ENCODE measurements around the gene SLC25A34.

SLC25A34 gene

DNA sequence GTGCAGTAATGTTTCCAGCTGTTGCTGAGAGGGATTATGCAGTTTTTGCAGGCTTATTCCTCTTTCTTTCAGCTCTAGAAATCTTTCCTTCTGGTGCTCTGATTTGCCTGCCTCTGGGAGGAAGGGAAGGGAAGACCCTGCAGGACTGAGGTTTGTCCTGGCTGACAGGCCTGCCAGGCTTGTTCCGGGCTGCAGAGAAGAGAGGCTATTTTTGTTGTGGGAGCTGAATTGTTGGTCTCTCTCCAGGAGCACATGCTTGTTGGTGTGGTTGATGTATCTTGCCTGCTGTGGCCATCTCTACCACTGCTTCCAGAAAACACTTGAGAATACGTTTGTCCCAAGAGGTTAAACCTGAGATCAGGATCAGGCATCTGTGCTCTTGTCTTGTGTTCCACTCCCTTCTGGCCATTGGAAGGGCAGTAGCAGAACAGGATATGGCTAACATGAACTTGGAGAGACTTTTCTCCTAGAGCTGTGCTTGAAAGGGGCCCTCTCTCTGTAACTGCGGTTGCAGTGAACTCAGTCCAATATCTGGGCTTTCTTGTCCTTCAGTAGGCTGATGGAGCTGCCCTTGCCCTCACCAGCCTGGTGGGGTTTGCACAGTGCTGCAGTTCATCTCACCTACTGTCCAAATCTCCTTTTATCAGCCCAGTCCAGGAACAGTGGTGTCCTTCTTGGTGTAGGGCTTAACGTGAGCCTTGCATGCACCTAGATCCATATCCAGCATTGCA lies 21.5 kb upstream of the SLC25A34 start:
- DNase-seq: no peak

DNA sequence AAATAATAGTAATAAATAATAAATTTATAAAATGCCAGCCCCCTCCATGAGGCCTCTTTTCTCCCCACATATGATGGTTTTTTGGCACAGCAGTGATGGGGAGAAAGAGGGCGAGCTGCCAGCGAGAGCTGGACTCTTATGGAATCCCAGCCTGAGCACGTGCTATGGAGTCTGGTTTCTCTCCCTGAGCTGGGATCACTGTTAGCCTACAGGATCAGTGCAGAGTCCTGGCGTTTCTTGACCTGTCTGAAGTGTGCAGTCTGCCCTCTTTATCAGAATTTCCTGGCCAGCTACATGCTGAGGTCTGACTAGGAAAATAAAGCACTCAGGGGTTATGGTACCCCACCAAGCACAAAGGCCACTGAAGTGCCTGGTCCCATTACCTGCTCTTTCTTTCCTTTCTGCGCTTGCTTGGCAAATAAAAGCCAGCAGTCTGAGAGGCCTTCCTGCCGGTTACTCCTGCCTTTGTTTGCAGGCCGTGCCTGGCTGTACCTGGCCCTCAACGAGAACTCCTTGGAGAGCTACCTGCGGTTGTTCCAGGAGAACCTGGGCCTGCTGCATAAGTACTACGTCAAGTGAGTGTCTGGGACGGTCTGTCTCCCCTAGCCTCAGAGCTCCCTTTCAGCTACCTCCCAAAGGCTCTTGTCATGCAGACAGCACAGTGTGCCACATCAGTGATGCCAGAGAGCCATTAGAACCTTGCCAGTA lies 18.5 kb upstream of the SLC25A34 start:
- no peak for DNase-seq

DNA sequence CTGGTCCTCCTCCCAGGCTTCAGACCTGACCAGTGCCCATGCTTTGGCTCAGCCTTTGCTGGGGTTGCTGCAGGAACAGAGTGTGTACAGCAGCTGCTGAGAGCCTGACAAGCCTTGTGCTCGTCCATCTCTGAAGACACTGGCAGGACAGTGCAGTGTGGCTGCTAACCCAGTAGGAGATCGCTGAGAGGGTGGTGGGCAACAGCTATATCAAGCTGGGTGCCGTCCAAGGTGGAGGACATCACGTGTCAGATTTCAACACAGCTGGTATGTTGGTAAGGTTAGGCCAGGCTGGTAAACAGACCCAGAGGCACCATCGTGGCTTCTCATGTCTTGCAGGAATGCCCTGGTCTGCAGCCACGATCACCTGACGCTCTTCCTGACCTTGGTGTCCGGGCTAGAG lies 17.9 kb upstream of the SLC25A34 start:
- no peak for DNase-seq

DNA sequence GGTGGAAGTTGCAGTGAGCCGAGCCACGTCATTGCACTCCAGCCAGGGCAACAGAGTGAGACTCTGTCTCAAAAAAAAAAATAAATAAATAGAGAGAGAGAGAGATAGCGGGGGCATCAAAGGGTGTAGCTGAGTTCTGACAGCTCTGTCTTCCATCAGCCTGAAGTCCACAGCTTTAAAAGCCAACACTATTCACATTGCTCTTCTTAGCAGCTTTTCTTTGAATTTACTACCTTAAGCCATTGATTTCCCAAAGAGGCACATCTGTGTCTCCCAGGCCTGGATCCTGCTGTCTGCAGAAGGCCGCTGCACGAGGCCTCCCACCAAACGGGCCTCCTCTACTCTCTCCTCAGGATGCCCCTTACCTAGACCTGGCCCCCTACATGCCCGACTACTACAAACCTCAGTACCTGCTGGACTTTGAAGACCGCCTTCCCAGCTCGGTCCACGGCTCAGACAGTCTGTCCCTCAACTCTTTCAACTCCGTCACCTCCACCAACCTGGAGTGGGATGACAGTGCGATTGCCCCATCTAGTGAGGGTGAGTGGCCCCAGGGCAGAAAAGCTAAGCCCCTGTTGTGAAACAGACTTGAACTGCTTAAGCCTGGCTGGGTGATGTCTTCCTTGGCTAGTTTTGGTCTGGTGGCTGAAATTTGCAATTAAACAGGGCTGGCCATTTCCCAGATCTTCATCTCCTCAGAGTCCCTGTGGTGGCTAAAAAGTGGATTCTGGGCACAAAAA lies 16.5 kb upstream of the SLC25A34 start:
- no peak for DNase-seq

DNA sequence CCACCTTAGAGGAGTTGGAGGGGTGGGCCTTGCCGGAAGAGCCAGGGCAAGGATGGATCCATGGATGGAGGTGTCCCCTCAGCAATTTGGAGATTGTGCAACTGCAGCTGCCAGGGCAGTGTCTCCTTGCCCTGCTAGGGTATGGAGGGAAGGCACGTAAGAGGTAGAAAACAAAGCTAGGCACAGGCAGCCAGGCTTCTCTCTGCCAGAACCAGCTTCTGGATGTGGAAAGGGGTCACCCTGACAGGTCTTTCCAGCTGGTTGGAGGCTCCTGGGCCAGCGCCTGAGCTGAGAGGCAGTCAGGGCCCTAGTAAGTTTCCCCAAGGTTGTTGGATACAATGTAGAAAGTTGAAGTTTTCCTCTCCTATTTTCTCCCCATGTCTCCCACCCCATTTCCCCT lies 15.2 kb upstream of the SLC25A34 start:
- DNase-seq: no peak

DNA sequence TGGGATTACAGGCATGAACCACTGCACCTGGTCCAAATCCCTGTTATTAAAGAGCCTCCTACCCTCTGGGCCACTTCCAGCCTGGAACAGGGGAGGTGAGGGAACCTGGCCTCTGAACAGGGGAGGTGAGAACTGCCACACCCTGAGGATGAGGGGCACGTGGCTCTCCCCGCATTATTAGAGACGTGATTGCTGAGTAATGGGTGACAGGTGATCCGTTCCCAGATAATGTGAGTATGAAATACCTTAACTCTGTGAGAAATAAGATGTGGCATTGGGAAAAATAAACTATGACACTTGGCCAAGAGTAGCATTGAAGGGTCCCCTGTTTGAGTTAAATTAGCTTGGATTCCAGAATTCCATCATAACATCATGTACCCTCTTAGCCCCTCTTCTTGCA lies 13.6 kb upstream of the SLC25A34 start:
- no peak for DNase-seq

DNA sequence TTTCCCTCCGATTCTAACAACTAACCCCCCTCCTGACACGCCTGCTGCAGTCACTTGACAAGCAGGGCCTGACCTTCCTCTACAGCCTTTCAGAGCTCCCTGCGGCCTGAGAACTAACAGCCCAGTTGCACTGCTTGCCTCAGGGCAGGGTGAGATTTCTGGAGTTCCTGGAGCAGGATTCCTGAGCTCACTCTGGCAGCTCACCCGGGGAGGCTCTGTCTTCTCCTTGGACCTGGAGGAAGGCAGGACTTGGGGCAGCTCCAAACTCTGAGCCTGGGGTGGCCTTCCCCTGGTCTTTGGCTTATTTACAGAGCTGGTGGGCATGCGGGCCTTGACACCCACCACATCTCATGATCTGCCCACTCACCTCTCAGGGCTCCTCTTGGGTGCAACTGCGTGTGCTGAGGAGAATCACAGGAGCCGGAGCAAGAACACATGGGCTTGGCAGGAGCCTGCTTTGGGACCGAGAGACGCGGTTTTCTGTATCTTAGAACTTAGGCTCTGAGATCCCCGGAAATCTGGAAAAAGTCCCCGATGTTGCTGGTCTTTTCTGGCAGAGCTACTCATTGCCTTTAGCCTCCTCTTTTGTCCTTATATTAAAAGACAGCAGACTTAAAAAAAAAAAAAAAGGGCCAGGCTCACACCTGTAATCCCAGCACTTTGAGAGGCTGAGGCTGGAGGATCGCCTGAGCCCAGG lies 13.1 kb upstream of the SLC25A34 start:
- DNase-seq: no peak

DNA sequence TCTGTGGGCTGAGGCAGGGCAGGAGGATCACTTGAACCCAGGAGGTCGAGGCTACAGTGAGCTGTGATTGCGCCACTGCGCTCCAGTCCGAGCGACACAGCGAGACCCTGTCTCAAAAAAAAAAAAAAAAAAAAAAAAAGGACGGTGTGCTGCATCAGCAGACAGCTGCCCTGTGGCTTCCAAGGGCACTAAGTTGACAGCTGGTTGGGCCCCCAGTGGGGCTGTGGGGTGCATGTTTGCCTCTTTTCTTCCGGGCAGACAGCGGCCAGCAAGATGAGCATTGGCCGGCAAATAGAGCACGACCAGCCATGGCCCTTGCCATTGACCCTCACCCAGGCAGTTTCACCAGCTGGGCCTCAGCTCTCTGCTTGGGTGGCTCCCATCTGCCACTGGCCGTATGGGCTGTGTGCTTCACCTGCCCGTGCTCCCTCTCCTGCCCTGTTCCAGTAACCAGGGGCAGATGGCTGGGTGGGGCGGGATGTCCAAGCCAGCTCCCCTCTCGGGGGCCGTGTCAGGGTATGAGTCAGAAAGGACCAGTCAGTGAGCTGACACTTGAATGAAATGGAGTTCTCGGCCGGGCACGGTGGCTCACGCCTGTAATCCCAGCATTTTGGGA lies 12.3 kb upstream of the SLC25A34 start:
- DNase-seq: no peak

DNA sequence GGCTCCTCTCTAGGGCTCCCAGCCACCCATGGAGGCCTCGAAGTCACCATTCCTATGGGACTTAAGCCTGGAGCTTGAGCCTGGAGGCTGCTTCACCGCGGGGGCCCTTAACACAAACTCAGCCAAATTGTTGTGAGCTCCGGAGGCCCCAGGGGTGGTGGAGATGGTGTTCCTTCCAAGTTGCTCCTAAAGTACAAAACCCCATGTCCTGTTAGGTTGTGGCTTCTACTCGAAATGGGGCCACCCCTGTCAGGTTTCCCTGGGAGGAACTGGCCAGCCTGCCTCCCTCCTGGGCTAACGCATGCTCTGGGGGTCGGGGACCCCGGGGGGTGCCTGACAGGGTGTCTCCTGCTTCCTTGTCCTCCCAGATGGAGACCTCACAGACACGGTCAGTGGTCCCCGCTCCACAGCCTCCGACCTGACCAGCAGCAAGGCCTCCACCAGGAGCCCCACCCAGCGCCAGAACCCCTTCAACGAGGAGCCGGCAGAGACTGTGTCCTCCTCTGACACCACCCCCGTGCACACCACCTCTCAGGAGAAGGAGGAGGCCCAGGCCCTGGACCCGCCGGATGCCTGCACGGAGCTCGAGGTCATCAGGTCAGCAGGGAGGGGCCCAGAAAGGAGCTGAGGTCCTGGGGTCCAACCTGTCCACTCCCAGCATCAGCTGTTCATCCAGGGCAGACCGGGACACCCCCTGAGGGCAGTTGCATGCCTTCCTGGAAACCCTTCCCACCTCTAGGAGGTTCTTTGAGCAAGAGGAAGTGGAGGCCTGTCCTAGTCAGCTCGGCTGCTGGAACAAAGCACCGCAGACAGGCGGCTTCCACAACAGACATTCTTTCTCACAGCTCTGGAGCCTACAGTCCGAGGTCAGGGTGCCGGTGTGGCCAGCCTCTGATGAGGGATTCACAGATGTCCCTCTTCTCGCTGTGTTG lies 10.8 kb upstream of the SLC25A34 start:
- no peak for DNase-seq

DNA sequence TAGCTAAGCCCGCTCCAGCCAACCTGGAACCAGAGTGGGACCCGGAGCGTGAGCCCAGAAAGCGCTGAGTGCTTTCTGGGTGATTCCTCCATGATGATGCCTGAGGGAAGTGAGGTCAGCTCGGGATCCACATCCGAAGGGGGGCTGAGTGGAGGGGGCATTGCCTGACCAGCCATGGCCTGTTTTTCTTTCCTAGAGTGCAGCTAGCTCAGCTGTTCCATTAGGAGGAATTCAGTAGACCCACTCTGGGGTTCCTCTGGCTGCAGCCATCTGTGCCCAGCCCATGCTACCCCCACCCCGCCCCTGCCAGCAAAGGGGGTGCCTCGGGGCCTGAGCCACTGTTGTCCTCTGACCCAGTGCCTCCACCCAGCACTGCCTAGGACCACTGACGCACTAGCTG lies 9.6 kb upstream of the SLC25A34 start:
- no peak for DNase-seq

DNA sequence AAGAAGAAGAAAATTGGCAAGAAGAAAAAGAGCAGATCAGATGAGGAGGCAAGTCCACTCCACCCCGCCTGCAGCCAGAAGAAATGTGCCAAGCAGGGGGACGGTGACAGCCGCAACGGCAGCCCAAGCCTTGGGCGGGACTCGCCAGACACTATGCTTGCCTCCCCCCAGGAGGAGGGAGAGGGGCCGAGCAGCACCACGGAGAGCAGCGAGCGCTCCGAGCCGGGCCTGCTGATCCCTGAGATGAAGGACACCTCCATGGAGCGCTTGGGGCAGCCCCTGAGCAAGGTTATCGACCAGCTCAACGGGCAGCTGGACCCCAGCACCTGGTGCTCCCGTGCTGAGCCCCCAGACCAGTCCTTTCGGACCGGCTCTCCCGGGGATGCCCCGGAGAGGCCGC lies 9.0 kb upstream of the SLC25A34 start:
- no peak for DNase-seq

DNA sequence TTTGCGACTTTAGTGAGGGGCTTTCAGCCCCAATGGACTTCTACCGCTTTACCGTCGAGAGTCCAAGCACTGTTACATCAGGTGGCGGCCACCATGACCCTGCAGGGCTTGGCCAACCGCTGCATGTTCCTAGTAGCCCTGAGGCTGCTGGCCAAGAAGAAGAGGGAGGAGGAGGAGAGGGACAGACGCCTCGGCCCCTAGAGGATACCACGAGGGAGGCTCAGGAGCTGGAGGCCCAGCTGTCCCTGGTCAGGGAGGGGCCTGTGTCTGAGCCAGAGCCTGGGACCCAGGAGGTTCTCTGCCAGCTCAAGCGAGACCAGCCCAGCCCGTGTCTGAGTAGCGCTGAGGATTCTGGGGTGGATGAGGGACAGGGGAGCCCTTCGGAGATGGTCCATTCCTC lies 8.6 kb upstream of the SLC25A34 start:
- no peak for DNase-seq

DNA sequence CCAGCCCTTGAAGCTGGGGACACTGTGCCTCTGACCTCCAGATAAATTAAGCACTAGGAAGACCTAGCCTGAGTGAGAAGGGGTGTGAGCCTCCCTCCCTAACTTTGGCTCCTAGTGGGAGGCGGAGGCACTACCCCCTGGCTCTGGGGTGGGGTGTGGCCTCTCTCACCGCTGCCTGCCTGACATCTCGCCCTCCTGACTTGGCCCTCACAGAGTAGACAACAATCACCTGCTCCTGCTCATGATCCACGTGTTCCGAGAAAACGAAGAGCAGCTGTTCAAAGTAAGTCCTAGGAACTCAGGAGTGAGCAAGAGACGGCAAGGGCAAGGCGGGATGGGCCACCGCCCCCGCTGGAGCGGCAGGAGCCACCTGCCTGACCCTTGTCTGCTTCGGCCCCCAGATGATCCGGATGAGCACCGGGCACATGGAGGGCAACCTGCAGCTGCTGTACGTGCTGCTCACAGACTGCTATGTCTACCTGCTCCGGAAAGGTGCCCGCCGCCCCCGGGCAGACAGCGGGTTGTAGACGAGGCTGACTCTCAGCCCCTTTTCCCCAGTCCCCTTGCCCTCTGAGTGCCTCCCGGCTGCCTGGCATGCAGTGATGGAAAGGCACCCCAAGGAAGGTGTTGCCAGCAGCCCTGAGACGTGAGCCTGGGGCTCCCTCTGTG lies 8.1 kb upstream of the SLC25A34 start:
- DNase-seq: no peak

DNA sequence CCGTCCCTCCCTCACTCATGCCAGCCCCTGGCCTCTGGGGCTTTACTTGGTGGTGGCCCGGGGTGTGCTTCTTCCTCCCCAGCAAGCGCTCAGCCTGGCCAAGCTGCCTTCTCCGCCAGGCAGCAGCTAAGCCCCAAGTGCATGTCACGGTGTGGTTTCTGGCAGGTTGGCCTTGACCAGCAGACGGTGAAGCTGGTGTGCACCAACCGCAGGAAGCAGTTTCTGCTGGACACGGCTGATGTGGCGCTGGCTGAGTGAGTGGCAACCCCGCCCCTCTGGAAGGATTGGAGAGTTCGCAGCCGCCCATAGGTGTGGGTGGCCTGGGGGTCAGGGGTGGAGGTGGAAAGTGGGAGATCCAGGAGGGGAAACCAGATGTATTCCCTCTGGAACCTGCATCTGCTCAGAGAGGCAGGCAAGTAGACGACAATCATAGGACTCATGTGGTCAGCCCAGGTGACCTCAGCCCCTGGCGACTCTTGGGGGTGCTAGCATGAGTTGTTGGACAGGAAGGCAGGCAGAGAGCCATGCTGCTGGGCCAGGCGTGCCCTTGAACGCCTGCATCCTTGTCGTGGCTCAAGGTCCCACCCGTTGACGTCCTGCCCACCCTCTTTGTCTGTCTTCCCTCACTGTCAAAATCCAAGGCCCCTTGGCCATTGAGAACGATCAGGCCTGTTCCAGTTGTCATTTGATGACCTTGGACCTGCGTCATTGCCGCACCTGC lies 7.0 kb upstream of the SLC25A34 start:
- DNase-seq: no peak

DNA sequence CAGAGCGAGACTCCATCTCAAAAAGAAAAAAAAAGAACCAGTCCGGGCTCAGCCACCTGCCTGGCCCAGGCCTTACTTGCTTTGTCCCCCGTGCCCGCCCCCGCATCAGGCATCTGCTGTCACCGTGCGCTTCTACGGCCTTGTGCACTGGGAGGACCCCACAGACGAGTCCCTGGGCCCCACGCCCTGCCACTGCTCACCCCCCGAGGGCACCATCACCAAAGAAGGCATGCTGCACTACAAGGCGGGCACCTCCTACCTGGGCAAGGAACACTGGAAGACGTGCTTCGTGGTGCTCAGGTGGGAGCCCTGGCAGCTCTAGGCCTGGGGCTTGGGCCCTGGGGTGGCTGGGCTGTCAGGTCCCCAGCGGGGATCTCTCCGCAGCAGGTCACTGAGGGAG lies 5.6 kb upstream of the SLC25A34 start:
- DNase-seq: no peak

DNA sequence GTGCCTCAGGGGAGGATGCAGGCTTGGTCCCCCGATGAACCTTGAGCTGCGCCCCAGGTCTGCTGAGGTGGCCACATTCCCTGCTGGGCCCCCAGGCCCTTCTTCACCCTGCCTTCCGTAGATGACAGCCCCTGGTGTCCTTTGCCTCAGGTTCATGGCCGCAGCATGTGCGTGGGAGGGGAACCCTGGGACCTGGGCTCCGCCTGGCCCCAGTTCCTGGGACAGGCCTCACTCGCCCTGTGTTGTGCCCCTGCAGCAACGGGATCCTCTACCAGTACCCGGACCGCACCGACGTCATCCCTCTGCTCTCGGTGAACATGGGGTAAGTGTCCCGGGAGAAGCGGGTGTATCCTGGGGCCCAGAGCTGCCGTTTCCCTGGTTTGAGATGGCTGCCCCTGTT lies 5.1 kb upstream of the SLC25A34 start:
- DNase-seq: no peak

DNA sequence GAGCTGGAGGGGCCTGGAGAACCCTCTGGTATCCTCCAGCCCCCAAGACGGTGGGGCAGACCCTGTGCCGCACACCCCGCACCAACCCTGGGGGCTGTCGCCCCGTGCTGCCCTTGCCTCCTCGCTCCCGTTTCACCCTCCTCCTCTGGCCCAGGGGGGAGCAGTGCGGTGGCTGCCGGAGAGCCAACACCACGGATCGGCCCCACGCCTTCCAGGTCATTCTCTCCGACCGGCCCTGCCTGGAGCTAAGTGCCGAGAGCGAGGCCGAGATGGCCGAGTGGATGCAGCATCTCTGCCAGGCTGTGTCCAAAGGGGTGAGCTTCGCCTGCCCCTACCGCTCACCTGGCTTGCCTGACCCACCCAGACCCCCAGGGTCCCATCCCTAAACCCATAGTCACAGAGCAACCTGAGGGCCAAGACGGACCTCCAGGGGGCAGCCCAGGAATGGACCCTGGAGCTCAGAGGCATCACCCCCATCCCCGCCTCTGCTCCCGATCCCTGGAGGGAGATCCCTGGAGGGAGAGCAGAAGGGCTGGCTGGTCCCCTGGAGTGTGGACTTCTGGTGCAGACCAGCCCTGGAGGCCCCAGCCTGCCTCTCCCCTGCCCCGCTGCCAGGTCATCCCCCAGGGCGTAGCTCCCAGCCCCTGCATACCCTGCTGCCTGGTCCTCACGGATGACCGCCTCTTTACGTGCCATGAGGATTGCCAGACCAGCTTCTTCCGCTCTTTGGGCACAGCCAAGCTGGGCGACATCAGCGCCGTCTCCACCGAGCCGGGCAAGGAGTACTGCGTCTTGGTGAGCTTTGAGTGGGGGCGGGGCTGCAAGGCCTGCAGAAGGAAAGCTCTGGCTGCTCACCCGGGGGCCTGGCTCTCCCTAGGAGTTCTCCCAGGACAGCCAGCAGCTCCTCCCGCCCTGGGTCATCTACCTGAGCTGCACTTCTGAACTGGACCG lies 4.0 kb upstream of the SLC25A34 start:
- DNase-seq: no peak

DNA sequence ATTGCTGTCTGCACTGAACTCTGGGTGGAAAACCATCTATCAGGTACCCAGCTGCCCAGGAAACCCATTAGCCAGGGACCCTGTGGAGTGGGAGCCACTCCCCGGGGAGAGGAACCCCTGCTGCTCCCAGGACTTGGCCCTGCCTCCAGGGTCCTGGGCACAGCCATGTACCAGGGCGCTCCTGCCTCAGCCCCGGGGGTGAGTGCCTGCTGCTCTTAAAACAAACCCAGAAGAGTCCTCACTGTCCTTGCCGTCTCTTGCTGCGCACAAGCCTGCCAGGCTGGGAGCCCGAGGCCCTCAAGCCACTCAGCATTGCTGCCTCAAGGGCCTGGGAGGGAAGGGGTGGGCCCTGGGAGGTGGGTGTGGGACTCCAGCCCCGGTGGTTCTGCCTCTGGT lies 3.4 kb upstream of the SLC25A34 start:
- DNase-seq: no peak

DNA sequence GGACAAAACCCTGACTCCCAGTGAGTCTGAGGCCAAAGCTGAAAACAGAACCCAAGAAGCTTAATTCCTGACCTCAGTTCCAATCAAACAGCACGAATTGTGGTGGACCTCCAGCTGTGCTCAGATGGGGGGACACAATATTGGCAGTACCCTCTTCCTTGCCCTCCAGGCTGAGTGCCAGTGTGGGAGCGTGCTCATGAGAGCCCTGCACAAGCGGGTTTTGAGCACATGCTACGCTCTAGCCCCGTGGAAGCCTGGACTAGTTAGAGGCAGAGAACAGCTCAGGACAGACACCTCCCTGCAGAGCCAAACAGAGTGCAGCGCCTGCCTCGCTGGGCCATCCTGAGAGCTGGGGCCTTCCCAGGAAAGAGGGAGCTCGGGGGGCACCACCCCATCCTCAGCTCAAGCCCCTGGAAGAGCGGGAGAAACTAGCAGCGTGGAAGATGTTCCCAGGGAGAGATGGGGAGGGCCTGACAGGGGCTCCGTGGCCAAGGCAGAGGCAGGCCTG lies 2.8 kb upstream of the SLC25A34 start:
- no peak for DNase-seq

All from activated CD4-positive, alpha-beta T cell treated with anti-CD3 and anti-CD28 coated beads, Interleukin-2, amount 50 U/mL, for 1 hour (primary cell).